Measurements from ENCODE around the gene SH3BGR.

Gene SH3BGR

GRCh38 chr21:39472786-39473185 is 21.0 kb downstream of the SH3BGR start:
- Mint-ChIP-seq H3K36me3 (peaks cover 8% of the 10 kb centered on the region), H3K9me3 (peaks cover 6% of the 10 kb centered on the region), H3K27ac (no peak overlapping the region), H3K4me1 (no peaks in the 10 kb centered on the region), H3K27me3 (peaks cover 4% of the 10 kb centered on the region), H3K4me3 (no peak overlapping the region)
- ATAC-seq (ENCODE audit: low read depth) (no peak), DNase-seq (ENCODE audit: low spot score in 2 of 2) (no peak)

- no peak for DNase-seq (ENCODE audit: low spot score in 2 of 2)
- Mint-ChIP-seq H3K9me3 (peaks cover 6% of the 10 kb centered on the region), H3K4me3 (no peak overlapping the region), H3K36me3 (peaks cover 8% of the 10 kb centered on the region), H3K4me1 (no peaks in the 10 kb centered on the region), H3K27ac (no peak overlapping the region), H3K27me3 (peaks cover 7% of the 10 kb centered on the region)
- no peak for ATAC-seq (ENCODE audit: low read depth)
These were observed 22.8 kb downstream of the SH3BGR start for GRCh38 chr21:39474611-39475010.

- Mint-ChIP-seq H3K27me3 (peaks cover 6% of the 10 kb centered on the region), H3K4me3 (no peak overlapping the region), H3K36me3 (peaks cover 6% of the 10 kb centered on the region), H3K9me3 (peaks cover 4% of the 10 kb centered on the region), H3K4me1 (no peaks in the 10 kb centered on the region), H3K27ac (no peak overlapping the region)
- ATAC-seq (ENCODE audit: low read depth) (no peak), DNase-seq (ENCODE audit: low spot score in 2 of 2) (no peak)
These were observed 27.5 kb downstream of the SH3BGR start for GRCh38 chr21:39479164-39479813.

GRCh38 chr21:39479814-39480182 is 28.0 kb downstream of the SH3BGR start:
- no peak for DNase-seq (ENCODE audit: low spot score in 2 of 2)
- H3K27me3 Mint-ChIP-seq = peaks cover 6% of the 10 kb centered on the region
- H3K4me1 Mint-ChIP-seq = no peaks in the 10 kb centered on the region
- no peak overlapping the region for H3K4me3 Mint-ChIP-seq
- peaks cover 6% of the 10 kb centered on the region for H3K36me3 Mint-ChIP-seq
- H3K27ac Mint-ChIP-seq = no peak overlapping the region
- peaks cover 4% of the 10 kb centered on the region for H3K9me3 Mint-ChIP-seq
- ATAC-seq (ENCODE audit: low read depth) = no peak

GRCh38 chr21:39480271-39480670 is 28.5 kb downstream of the SH3BGR start:
- DNase-seq (ENCODE audit: low spot score in 2 of 2) (no peak), ATAC-seq (ENCODE audit: low read depth) (no peak)
- peaks cover 4% of the 10 kb centered on the region for H3K9me3 Mint-ChIP-seq
- peaks cover 6% of the 10 kb centered on the region for H3K27me3 Mint-ChIP-seq
- H3K4me1 Mint-ChIP-seq = no peaks in the 10 kb centered on the region
- no peak overlapping the region for H3K27ac Mint-ChIP-seq
- no peak overlapping the region for H3K4me3 Mint-ChIP-seq
- peaks cover 8% of the 10 kb centered on the region for H3K36me3 Mint-ChIP-seq

- ATAC-seq (ENCODE audit: low read depth) = no peak
- Mint-ChIP-seq H3K36me3 (peaks cover 2% of the 10 kb centered on the region), H3K4me1 (no peaks in the 10 kb centered on the region), H3K4me3 (no peak overlapping the region), H3K27me3 (peaks cover 4% of the 10 kb centered on the region), H3K27ac (no peak overlapping the region), H3K9me3 (no peaks in the 10 kb centered on the region)
- DNase-seq (ENCODE audit: low spot score in 2 of 2) = no peak
These were observed 30.1 kb downstream of the SH3BGR start for GRCh38 chr21:39481886-39482285.

- Mint-ChIP-seq H3K27ac (no peak overlapping the region), H3K27me3 (peaks cover 4% of the 10 kb centered on the region), H3K4me1 (no peaks in the 10 kb centered on the region), H3K4me3 (no peak overlapping the region), H3K36me3 (peaks cover 2% of the 10 kb centered on the region), H3K9me3 (no peaks in the 10 kb centered on the region)
- no peak for DNase-seq (ENCODE audit: low spot score in 2 of 2)
- no peak for ATAC-seq (ENCODE audit: low read depth)
These were observed 32.1 kb downstream of the SH3BGR start for GRCh38 chr21:39483917-39484316.

- H3K27ac Mint-ChIP-seq = no peak overlapping the region
- ATAC-seq (ENCODE audit: low read depth) = no peak
These were observed 33.0 kb downstream of the SH3BGR start for GRCh38 chr21:39484711-39485276.

GRCh38 chr21:39489380-39489924 is 37.7 kb downstream of the SH3BGR start:
- peaks cover 7% of the 10 kb centered on the region for H3K9me3 Mint-ChIP-seq
- H3K4me3 Mint-ChIP-seq = no peak overlapping the region
- H3K27me3 Mint-ChIP-seq = no peaks in the 10 kb centered on the region
- DNase-seq (ENCODE audit: low spot score in 2 of 2) (no peak), ATAC-seq (ENCODE audit: low read depth) (no peak)
- no peaks in the 10 kb centered on the region for H3K4me1 Mint-ChIP-seq
- H3K27ac Mint-ChIP-seq = no peak overlapping the region
- peaks cover 4% of the 10 kb centered on the region for H3K36me3 Mint-ChIP-seq

More at GRCh38 chr21:39484711-39485276, 33.0 kb downstream of the SH3BGR start:
- Mint-ChIP-seq H3K4me3 (no peak overlapping the region), H3K27me3 (peaks cover 2% of the 10 kb centered on the region), H3K9me3 (no peaks in the 10 kb centered on the region), H3K4me1 (no peaks in the 10 kb centered on the region), H3K36me3 (peaks cover 2% of the 10 kb centered on the region)
- DNase-seq (ENCODE audit: low spot score in 2 of 2) = no peak

GRCh38 chr21:39499156-39499555 is 47.4 kb downstream of the SH3BGR start:
- DNase-seq (ENCODE audit: low spot score in 2 of 2) (no peak), ATAC-seq (ENCODE audit: low read depth) (no peak)
- no peak overlapping the region for H3K27ac Mint-ChIP-seq
- no peaks in the 10 kb centered on the region for H3K4me1 Mint-ChIP-seq
- H3K9me3 Mint-ChIP-seq = peaks cover 8% of the 10 kb centered on the region
- peaks cover 2% of the 10 kb centered on the region for H3K27me3 Mint-ChIP-seq
- no peak overlapping the region for H3K4me3 Mint-ChIP-seq
- H3K36me3 Mint-ChIP-seq = peaks cover 3% of the 10 kb centered on the region

GRCh38 chr21:39502631-39503030 is 50.9 kb downstream of the SH3BGR start:
- Mint-ChIP-seq H3K27me3 (peaks cover 2% of the 10 kb centered on the region), H3K4me3 (no peak overlapping the region), H3K36me3 (peaks cover 5% of the 10 kb centered on the region), H3K9me3 (peaks cover 7% of the 10 kb centered on the region), H3K27ac (no peak overlapping the region), H3K4me1 (no peaks in the 10 kb centered on the region)
- no peak for ATAC-seq (ENCODE audit: low read depth)
- DNase-seq (ENCODE audit: low spot score in 2 of 2) = no peak

GRCh38 chr21:39503123-39503762 is 51.5 kb downstream of the SH3BGR start:
- no peaks in the 10 kb centered on the region for H3K4me1 Mint-ChIP-seq

GRCh38 chr21:39504230-39504629 is 52.5 kb downstream of the SH3BGR start:
- Mint-ChIP-seq H3K4me3 (no peak overlapping the region), H3K27me3 (no peaks in the 10 kb centered on the region)

More at GRCh38 chr21:39503123-39503762, 51.5 kb downstream of the SH3BGR start:
- no peak overlapping the region for H3K27ac Mint-ChIP-seq
- peaks cover 5% of the 10 kb centered on the region for H3K36me3 Mint-ChIP-seq
- DNase-seq (ENCODE audit: low spot score in 2 of 2) = no peak
- no peak for ATAC-seq (ENCODE audit: low read depth)
- H3K9me3 Mint-ChIP-seq = peaks cover 7% of the 10 kb centered on the region
- no peak overlapping the region for H3K4me3 Mint-ChIP-seq
- peaks cover 2% of the 10 kb centered on the region for H3K27me3 Mint-ChIP-seq

GRCh38 chr21:39510240-39510639 is 58.5 kb downstream of the SH3BGR start:
- Mint-ChIP-seq H3K36me3 (peaks cover 5% of the 10 kb centered on the region), H3K4me3 (no peak overlapping the region), H3K4me1 (peaks cover 2% of the 10 kb centered on the region), H3K27ac (no peak overlapping the region), H3K9me3 (peaks cover 3% of the 10 kb centered on the region), H3K27me3 (peaks cover 5% of the 10 kb centered on the region)
- DNase-seq (ENCODE audit: low spot score in 2 of 2) (no peak), ATAC-seq (ENCODE audit: low read depth) (no peak)

More at GRCh38 chr21:39504230-39504629, 52.5 kb downstream of the SH3BGR start:
- Mint-ChIP-seq H3K4me1 (no peaks in the 10 kb centered on the region), H3K9me3 (peaks cover 3% of the 10 kb centered on the region), H3K36me3 (peaks cover 5% of the 10 kb centered on the region), H3K27ac (no peak overlapping the region)
- no peak for ATAC-seq (ENCODE audit: low read depth)
- DNase-seq (ENCODE audit: low spot score in 2 of 2) = no peak
